IPS-NIHi11 (cell line): Measurements from ENCODE around the gene SIX6.

Experiments used
- DNase-seq: peaks from one replicate; pipeline ENCODE4 v3.0.0; 2012; ENCODE audit warnings: mixed read lengths, low spot score

SIX6 gene

DNA sequence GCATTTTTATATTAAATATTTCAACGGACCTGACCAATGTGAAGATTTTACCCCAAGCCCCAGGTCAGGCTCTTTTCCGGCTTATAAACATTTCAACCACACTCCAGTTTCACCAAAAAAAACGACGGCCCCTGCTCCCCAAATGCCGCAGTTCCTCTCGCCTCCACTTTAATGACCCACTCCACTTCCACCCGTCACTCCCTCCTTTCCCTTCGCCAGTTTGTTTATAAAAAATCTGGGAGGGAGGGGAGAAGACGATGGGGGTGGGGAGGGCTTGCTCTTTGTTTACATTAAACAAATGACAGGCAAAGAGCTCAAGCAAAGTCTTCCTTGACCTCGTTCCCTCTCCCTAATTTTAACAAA is 5.4 kb downstream of the SIX6 start:
- no peak for DNase-seq

DNA sequence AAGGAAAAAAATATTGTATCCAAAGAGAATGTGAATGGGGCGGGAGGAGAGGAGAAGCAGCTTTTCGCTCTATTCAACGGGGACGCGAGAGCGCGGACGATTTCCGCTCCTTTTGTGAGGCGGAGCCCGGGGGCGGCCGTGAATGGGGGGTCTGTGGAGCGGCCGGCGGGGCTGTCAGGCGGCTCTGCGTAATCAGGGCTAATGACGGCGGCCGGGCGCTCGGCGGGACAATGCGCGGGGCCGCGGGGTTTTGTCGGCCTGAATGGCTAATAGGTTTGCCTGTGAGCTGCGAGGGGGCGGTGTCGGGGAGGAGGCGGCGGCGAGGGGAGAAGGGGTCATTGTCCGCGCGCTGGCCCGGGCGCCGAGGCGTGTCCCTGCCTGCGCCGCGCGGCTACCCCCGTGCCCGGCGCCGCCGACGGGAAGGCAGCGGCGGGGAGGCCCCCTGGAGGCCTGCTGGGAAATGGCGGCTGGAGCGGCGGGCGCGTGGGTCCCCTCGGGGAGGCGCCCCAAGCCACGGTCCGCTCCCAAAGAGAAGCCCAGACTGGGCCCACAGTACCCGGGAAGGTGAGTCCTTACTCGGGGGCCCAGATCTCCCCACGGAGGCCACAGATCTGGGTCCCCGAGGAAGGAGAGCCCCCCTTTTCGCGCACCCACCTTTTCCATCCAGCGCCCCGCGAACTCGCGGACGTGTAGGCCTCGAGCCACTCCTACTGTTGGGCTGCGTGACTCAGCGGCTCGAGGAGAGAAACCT is 6.0 kb downstream of the SIX6 start:
- DNase-seq: peak; percentile 74

DNA sequence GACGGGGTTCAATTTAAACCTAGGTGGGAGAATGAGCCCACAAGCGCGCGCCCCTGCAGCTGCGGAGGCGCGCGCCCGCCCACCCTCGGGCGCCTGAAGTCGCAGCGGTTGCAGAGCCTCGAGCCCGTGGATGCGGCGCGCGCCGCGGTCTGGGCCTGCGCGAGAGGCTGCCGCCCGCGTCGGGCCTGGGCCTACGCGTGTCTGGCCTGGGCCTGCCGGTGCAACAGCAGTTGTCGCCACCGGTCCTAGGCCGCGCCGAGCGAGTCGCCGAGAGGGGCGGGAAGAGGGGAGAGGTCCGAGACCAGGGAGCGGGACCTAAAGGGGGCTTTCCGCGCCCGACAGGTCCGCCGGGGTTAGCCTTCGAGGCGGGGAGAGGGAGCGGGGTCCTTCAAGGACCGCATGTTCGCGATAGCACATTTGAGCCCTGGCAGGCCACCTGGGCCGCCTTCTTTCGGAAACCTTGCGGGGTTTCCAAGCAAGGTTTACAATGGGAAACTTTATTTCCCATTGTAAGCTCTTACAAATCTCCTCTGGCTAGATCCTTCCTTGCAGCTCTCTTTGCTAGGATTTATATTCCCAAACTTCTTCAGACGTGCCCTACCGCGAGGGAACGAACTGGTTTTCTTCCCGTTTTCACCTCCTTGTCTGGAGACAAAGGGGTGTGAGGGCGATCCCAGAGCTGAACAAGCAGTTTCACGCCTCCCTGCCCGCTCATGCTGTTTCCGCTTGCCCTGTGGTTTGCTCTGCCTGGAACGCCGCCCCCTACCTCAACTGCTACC is 6.8 kb downstream of the SIX6 start:
- peak; percentile 29 for DNase-seq

DNA sequence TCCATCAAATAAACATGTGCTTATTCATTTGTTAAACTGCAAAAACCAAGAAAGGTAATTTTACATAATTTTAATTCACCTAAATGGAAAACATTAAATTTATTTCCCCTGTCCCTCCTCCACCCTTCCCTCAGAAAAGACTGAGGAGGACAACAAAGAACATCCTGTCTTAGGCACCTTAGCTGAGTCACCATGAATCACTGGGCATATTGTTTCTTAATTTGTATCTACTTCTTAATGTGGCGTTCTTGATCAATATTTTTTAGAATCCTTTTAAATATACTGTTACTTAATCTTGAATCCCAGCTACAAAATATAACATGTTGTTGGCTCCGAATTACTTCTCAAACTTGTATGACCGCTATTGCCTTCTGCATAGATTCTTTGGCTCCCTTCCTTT is 23.5 kb downstream of the SIX6 start:
- no peak for DNase-seq

- no peak for DNase-seq
These were observed 28.7 kb downstream of the SIX6 start for GRCh38 chr14:60537663-60538062.

DNA sequence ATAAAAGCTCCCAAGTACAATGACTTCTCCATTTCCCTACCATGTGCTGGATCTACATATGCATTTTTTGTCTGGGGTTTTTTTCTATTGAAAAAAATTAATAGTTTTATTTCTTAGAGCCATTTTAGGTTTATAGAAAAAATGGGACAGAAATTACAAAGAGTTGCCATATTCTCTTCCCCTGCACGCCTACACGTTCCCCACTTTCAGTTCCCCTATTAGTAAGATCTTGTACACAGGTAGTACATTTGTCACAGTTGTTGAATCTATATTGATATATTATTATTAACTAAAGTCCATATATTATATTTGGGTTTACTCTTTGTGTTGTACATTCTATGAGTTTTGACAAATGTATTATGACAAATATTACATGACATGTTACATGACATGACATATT is 35.7 kb downstream of the SIX6 start:
- DNase-seq: no peak

DNA sequence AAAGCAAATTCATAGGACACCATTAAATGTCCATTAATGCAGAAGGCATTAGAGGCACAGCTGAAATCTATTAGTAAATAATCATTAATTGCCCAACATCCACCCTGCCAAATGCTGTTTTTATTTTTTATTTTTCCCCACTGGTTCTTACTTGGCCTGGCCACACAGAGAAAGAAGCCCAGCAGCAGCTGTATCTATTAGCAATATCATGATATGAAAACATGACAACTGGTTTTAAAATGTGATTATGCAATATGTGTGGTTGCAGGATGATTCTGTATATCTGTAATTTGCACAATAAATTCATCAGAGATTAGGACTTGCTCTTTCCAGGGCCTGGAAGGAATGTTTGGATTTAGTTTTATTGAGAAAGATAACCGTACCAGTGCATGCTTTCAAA is 44.9 kb downstream of the SIX6 start:
- no peak for DNase-seq

DNA sequence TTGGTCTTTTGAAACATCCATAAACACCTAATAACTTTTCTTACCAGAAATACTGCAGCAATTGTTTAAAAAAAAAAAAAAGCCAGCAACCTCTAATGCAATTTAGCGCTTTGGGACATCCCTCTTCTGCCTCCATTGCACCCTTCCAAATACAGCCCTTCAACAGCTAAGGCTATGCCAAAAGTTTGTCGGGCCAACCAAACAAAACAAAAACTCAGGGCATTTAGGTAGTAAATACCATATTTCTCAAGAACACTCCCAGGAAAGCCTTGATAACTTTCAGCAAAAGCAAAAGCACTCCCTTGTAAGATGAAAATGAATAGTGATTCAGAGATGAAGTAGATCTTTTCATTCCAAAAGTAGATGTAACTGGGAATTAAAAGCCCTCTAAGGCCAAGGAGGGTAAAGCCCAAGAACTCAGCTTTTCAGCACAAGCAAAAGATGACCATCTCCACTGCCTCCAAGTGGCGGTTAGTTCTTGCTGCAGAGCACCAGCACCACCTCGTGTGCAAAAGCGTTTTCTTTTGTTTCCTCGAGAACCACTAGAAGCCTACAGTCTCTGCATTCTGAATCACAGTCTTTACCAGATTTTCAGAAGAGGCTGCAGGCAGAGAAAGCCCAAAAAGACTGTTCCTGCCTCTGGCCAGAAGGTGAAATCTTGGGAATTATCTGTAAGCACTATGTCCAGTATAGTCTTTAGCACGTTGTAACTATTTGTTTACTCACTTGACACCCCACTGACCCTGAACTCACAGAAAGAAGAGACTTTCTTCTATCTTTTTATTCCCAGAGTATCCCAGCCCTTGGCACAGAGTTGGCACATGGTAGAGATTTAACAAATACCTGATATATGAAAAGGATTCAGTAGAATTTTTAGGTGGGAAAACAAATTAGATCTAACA is 53.1 kb downstream of the SIX6 start:
- DNase-seq: peak; percentile 73
